Thoracic aorta (tissue), 2 donors: ENCODE measurements around the gene PPP3CB. TPM values are rescaled to one million over a fixed set of nuclear protein-coding genes. Genes with fewer than 3 reads are reported as not detected.

Experiments
- ATAC-seq: fragments of 150-250 bp; one replicate; pipeline ENCODE4 v1.8.0; 2017; ENCODE audit warnings: low read depth; ENCODE audit not compliant: insufficient number of reproducible peaks, low FRiP score
- DNase-seq: peaks from one replicate; pipeline ENCODE4 v3.0.0-alpha.2; 2020; ENCODE audit warnings: low spot score
- H3K27ac ChIP-seq, 2 donors: fragments of 200-600 bp; sonication (generic); 1 replicate in 1 of 2; 2 replicates in 1 of 2; pipeline ENCODE4 v1.5.1; 2016; ENCODE audit warnings: mild to moderate bottlenecking in 2 of 2, moderate library complexity in 2 of 2
- H3K27me3 ChIP-seq: fragments of 200-600 bp; sonication (generic); replicated peaks from 2 replicates; pipeline ENCODE4 v1.6.0; 2016; ENCODE audit warnings: mild to moderate bottlenecking; ENCODE audit not compliant: insufficient read depth
- H3K36me3 ChIP-seq: fragments of 200-600 bp; sonication (generic); one replicate; pipeline ENCODE4 v1.5.1; 2016
- H3K4me1 ChIP-seq, 2 donors: fragments of 200-600 bp; sonication (generic); 1 replicate in 1 of 2; 2 replicates in 1 of 2; pipeline versions ENCODE4 v1.5.1 to v1.6.0; 2016; ENCODE audit warnings: low read depth in 2 of 2, mild to moderate bottlenecking in 1 of 2; ENCODE audit not compliant: control insufficient read depth in 1 of 2
- H3K4me3 ChIP-seq: fragments of 200-600 bp; sonication (generic); 2 replicates; pipeline ENCODE4 v1.5.1; 2016; ENCODE audit warnings: mild to moderate bottlenecking
- H3K9me3 ChIP-seq: fragments of 200-600 bp; sonication (generic); 2 replicates; pipeline ENCODE4 v1.5.1; 2016
- total RNA-seq, 2 donors: library from RNA; depleted of rRNA; stranded (reverse); fragments of >200 nt; gene quantifications; one replicate each; pipeline versions ENCODE4 v1.1.0 to v1.2.3, GENCODE V29; 2016
- TF ChIP-seq, protein P1 (sequence below): fragments of 200-600 bp; sonication (generic); IDR thresholded peaks from one replicate; pipeline ENCODE4 v1.5.1; 2019; ENCODE audit warnings: antibody characterized with exemption

Gene PPP3CB
- total RNA-seq, 2 donors from 2014 or later, result 39.4 to 80.6 TPM

DNA sequence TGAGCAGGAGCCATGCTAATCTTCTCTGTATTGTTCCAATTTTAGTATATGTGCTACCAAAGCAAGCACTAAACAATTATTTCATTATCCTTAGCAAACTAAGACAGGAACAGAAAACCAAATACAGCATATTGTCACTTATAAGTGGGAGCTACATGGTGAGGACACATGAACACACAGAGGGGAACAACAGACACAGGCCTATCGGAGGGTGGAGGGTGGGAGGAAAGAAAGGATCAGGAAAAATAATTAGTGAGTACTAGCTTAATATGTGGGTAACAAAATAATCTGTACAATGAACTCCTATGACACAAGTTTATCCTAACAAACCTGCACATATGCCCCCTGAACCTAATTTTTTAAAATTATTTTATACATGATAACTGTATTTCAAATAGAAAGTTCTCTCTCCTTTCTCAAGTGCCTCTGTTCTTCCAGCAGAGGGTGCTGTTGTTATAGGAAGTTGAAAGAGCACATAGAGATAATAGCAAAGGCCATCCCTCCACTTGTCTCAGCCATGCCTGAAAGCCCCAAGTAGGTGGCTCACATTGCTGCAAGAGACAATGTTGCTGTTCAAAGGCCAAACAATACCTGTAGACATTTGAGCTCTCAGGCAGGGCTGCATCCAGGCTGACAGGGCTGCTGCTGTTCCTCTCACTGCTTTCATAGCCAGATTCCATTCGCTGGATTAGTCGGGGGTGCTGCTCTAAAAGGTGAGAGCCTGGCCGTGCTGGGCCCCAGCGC is 33.4 kb upstream of the PPP3CB start:
- Histone ChIP-seq H3K27ac (no peak overlapping the region), H3K36me3 (peaks cover 12% of the 10 kb centered on the region), H3K9me3 (no peaks in the 10 kb centered on the region), H3K27me3 (no peaks in the 10 kb centered on the region), H3K4me3 (no peak overlapping the region), H3K4me1 (no peaks in the 10 kb centered on the region)
- TF ChIP-seq, protein P1, sequence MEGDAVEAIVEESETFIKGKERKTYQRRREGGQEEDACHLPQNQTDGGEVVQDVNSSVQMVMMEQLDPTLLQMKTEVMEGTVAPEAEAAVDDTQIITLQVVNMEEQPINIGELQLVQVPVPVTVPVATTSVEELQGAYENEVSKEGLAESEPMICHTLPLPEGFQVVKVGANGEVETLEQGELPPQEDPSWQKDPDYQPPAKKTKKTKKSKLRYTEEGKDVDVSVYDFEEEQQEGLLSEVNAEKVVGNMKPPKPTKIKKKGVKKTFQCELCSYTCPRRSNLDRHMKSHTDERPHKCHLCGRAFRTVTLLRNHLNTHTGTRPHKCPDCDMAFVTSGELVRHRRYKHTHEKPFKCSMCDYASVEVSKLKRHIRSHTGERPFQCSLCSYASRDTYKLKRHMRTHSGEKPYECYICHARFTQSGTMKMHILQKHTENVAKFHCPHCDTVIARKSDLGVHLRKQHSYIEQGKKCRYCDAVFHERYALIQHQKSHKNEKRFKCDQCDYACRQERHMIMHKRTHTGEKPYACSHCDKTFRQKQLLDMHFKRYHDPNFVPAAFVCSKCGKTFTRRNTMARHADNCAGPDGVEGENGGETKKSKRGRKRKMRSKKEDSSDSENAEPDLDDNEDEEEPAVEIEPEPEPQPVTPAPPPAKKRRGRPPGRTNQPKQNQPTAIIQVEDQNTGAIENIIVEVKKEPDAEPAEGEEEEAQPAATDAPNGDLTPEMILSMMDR, result peak; percentile 87
- no peak for ATAC-seq
- DNase-seq, result peak; percentile 16

DNA sequence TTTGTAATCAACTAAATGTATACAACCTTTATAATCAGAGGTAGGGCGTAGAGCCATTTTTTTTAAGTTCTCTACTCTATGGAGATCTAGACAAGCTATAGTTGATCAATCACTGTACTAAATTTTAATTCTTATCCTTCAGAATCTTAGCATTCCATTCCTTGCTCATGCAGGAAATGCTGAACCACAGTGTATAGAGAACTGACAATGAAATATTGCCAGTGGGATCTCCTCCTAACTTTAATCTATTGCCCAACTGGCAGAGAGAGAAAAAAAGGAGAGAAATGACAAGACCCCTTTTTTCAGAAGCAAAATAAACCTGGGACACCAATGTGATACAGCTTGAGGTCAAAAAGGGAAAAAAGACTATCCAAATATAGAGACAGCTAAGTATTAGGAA is 26.4 kb upstream of the PPP3CB start:
- H3K36me3 ChIP-seq, result peaks cover 21% of the 10 kb centered on the region
- ATAC-seq, result no peak

DNA sequence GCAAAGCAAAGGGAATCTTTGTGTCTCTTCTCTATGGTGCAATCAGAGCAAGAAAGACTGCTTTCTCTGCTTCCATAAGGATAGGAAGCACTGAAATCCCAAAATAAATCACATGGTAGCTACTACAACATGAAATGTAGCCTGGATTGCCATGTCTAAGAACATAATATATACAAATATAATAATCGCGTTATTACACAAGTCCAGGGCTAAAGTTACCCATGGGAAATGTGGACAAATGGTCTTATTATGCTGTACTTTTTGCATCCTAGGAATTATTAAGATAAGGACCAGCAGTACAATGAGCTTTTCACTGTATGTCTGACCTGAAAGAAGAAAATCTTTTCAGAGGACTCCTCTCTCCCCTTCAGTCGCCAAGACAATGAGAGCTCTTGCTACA is 23.5 kb upstream of the PPP3CB start:
- no peak overlapping the region for H3K4me3 ChIP-seq
- no peaks in the 10 kb centered on the region for H3K27me3 ChIP-seq
- no peak overlapping the region for H3K27ac ChIP-seq
- TF ChIP-seq, protein P1, result no peak
- DNase-seq (no peak), ATAC-seq (no peak)
- peaks cover 23% of the 10 kb centered on the region for H3K36me3 ChIP-seq
- H3K4me1 ChIP-seq, result no peaks in the 10 kb centered on the region
- no peaks in the 10 kb centered on the region for H3K9me3 ChIP-seq

More for the DNA sequence above, 26.4 kb upstream of the PPP3CB start:
- Histone ChIP-seq H3K4me1 (no peaks in the 10 kb centered on the region), H3K4me3 (no peak overlapping the region), H3K9me3 (no peaks in the 10 kb centered on the region), H3K27ac (no peak overlapping the region), H3K27me3 (no peaks in the 10 kb centered on the region)
- TF ChIP-seq, protein P1, result no peak
- DNase-seq, result no peak

DNA sequence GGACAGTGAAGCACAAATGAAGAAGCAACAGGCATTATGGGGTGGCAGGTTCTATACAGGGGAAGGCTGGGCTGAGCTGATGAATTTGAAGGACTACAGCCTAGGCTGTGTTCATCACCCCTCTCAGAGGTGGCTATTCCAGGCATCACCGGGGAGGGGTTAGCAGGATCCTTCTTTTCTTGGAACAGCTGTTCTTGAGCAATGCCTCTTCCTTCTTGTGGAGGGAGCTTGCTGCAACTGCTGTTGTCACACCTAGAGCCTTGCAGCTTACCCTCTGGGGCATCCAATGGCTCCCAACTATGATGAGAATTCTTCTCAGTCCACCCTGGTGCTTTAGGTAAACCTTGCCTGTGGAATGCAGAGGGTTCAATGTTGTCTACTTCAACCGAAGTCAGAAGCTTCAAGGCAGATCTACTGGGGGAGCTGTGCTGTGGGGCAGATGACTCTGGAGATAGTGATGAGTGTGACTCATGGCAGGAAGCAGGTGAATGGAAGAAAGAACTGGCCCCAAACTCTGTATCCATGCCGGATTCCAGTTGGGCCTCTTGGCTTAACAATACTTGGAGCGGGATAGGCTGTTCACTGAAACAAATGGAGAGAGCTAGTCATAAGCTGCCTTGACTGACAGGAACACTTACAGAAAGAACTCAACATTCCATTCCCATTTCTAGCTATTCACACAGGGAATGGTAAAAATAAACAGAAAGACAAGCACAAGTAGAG is 21.5 kb upstream of the PPP3CB start:
- no peaks in the 10 kb centered on the region for H3K9me3 ChIP-seq
- H3K36me3 ChIP-seq, result peaks cover 20% of the 10 kb centered on the region
- H3K27me3 ChIP-seq, result no peaks in the 10 kb centered on the region
- H3K4me3 ChIP-seq, result no peak overlapping the region
- TF ChIP-seq, protein P1, result no peak
- H3K27ac ChIP-seq, result no peak overlapping the region
- ATAC-seq, result no peak
- DNase-seq, result no peak
- H3K4me1 ChIP-seq, result no peaks in the 10 kb centered on the region

DNA sequence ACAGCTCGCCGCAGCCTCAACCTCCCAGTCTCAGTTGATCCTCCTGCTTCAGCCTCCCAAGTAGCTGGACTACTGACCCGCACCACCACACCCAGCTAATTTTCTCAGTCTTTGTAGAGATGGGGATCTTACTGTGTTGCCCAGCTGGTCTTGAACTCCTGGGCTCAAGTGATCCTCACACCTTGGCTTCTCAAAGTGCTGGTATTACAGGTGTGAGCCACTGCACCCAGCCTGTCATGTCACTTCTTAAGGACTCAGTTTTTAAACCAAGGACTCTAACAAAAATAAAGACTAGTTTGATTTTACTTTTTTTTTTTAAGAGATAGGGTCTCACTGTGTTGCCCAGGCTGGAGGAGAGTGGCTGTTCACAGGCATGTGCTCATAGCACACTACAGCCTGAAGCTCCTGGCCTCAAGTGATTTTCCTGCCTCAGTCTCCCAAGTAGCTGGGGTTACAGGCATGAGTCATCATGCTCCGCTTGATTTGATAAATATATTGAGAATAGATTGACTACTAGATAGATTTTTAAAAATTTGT is 16.5 kb upstream of the PPP3CB start:
- TF ChIP-seq, protein P1, result no peak
- Histone ChIP-seq H3K9me3 (no peaks in the 10 kb centered on the region), H3K27ac (no peak overlapping the region), H3K27me3 (no peaks in the 10 kb centered on the region), H3K36me3 (peaks cover 5% of the 10 kb centered on the region), H3K4me1 (no peaks in the 10 kb centered on the region), H3K4me3 (no peak overlapping the region)
- DNase-seq, result no peak
- no peak for ATAC-seq
